GM11168 (cell line): ENCODE data around the gene AGGF1.
"Not testable (repeated sequence)": the region's sequence is repeated elsewhere in the genome, so short reads cannot be mapped to it uniquely, and the experiment has no call there.

Experiments used
- in situ Hi-C: fragments of 300-500 bp; cut with MboI; formaldehyde crosslinking; loops from one replicate; pipeline ENCODE4 v1.12.0; 2022; ENCODE audit warnings: low sequenced_read_pairs; ENCODE audit not compliant: unreplicated experiment

The AGGF1 gene

GRCh38 chr5:77082280-77082679, 52.1 kb downstream of the AGGF1 start:
- in situ Hi-C loops = no loop called here

GRCh38 chr5:77083088-77083487, 52.9 kb downstream of the AGGF1 start:
- in situ Hi-C loops = no loop called here

GRCh38 chr5:77086368-77086688, 56.1 kb downstream of the AGGF1 start:
- in situ Hi-C loops = no loop called here

GRCh38 chr5:77086689-77087483, 56.7 kb downstream of the AGGF1 start, which contains the start of gene ZBED3:
ZBED3 (minus strand) TSS chr5:77087285; CDS start chr5:77077878, 9,407 bp downstream.
- in situ Hi-C loops = no loop called here

- in situ Hi-C loops = no loop called here
Observed at GRCh38 chr5:77087484-77088261, 57.5 kb downstream of the AGGF1 start.

GRCh38 chr5:77095189-77095588, 65.0 kb downstream of the AGGF1 start:
- in situ Hi-C loops = no loop called here

- in situ Hi-C loops = no loop called here
Observed at GRCh38 chr5:77101298-77101697, 71.1 kb downstream of the AGGF1 start.

- in situ Hi-C loops = no loop called here
Observed at GRCh38 chr5:77102549-77102948, 72.3 kb downstream of the AGGF1 start.

GRCh38 chr5:77103457-77103856, 73.3 kb downstream of the AGGF1 start:
- in situ Hi-C loops = no loop called here

- in situ Hi-C loops = no loop called here
Observed at GRCh38 chr5:77104813-77105212, 74.6 kb downstream of the AGGF1 start.

GRCh38 chr5:77107035-77107434, 76.8 kb downstream of the AGGF1 start:
- in situ Hi-C loops = not testable (repeated sequence)
